ENCODE measurements around the gene APEH. TPM values are rescaled to one million over a fixed set of nuclear protein-coding genes. Genes with fewer than 3 reads are reported as not detected.

Gene APEH
- total RNA-seq, 1 experiment from 2014 or later = 88.6 TPM

GRCh38 chr3:49650637-49651036 is 23.5 kb upstream of the APEH start:
- DNase-seq (ENCODE audit: low read depth) = no peak

GRCh38 chr3:49652218-49652902 is 21.8 kb upstream of the APEH start:
- no peak for DNase-seq (ENCODE audit: low read depth)

- no peak for DNase-seq (ENCODE audit: low read depth)
Measured at GRCh38 chr3:49652903-49653415, 21.2 kb upstream of the APEH start.

- DNase-seq (ENCODE audit: low read depth) = no peak
Measured at GRCh38 chr3:49653621-49654020, 20.5 kb upstream of the APEH start.

GRCh38 chr3:49654176-49654825 is 19.9 kb upstream of the APEH start:
- DNase-seq (ENCODE audit: low read depth) = no peak

- DNase-seq (ENCODE audit: low read depth) = no peak
Measured at GRCh38 chr3:49654955-49655556, 19.1 kb upstream of the APEH start.

- DNase-seq (ENCODE audit: low read depth) = no peak
Measured at GRCh38 chr3:49655731-49656285, 18.3 kb upstream of the APEH start.

- DNase-seq (ENCODE audit: low read depth) = no peak
Measured at GRCh38 chr3:49656541-49657112, 17.5 kb upstream of the APEH start.

GRCh38 chr3:49657208-49657915 is 16.8 kb upstream of the APEH start:
- no peak for DNase-seq (ENCODE audit: low read depth)

GRCh38 chr3:49658711-49659110 is 15.4 kb upstream of the APEH start:
- no peak for DNase-seq (ENCODE audit: low read depth)

- no peak for DNase-seq (ENCODE audit: low read depth)
Measured at GRCh38 chr3:49659756-49660155, 14.4 kb upstream of the APEH start.

GRCh38 chr3:49661281-49661680 is 12.9 kb upstream of the APEH start:
- DNase-seq (ENCODE audit: low read depth) = peak; percentile 47

- no peak for DNase-seq (ENCODE audit: low read depth)
Measured at GRCh38 chr3:49662021-49662420, 12.1 kb upstream of the APEH start.

- DNase-seq (ENCODE audit: low read depth) = no peak
Measured at GRCh38 chr3:49662720-49663413, 11.3 kb upstream of the APEH start.

- DNase-seq (ENCODE audit: low read depth) = no peak
Measured at GRCh38 chr3:49663831-49664230, 10.3 kb upstream of the APEH start.

GRCh38 chr3:49664300-49664699 is 9.9 kb upstream of the APEH start:
- no peak for DNase-seq (ENCODE audit: low read depth)

GRCh38 chr3:49665822-49666519 is 8.2 kb upstream of the APEH start:
- no peak for DNase-seq (ENCODE audit: low read depth)

- no peak for DNase-seq (ENCODE audit: low read depth)
Measured at GRCh38 chr3:49666592-49666991, 7.6 kb upstream of the APEH start.

GRCh38 chr3:49667701-49668413 is 6.3 kb upstream of the APEH start:
- DNase-seq (ENCODE audit: low read depth) = no peak

GRCh38 chr3:49668414-49668797 is 5.7 kb upstream of the APEH start:
- peak; percentile 29 for DNase-seq (ENCODE audit: low read depth)

Data from M059J (cell line).